Measurements from ENCODE around the gene SNAPC4. TPM values are rescaled to one million over a fixed set of nuclear protein-coding genes. Genes with fewer than 3 reads are reported as not detected.

Gene SNAPC4
- total and polyA plus RNA-seq, 9 of the 15 experiments (the other 6 are each of a cell fraction or from before 2014, with no cell fraction given): 0.21 to 21.8 (median 8.8) TPM

DNA sequence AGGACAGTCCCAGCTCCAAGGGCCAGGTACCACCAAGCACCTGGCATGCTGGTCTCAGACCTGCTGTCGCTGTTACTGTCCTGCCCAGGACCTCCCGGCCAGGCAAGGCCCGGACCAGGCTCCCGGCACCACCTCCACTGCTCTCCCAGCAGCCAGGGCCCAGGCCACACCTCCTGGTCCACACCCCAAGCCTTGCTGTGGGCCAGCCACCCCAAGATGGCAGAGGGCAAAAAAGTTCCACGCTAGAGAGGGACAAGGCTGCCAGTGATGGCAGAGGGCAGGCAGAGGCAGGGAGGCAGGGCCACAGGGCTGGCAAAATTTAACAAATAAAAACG, 37.6 kb downstream of the SNAPC4 start (continued):
- TF ChIP-seq, protein P1, sequence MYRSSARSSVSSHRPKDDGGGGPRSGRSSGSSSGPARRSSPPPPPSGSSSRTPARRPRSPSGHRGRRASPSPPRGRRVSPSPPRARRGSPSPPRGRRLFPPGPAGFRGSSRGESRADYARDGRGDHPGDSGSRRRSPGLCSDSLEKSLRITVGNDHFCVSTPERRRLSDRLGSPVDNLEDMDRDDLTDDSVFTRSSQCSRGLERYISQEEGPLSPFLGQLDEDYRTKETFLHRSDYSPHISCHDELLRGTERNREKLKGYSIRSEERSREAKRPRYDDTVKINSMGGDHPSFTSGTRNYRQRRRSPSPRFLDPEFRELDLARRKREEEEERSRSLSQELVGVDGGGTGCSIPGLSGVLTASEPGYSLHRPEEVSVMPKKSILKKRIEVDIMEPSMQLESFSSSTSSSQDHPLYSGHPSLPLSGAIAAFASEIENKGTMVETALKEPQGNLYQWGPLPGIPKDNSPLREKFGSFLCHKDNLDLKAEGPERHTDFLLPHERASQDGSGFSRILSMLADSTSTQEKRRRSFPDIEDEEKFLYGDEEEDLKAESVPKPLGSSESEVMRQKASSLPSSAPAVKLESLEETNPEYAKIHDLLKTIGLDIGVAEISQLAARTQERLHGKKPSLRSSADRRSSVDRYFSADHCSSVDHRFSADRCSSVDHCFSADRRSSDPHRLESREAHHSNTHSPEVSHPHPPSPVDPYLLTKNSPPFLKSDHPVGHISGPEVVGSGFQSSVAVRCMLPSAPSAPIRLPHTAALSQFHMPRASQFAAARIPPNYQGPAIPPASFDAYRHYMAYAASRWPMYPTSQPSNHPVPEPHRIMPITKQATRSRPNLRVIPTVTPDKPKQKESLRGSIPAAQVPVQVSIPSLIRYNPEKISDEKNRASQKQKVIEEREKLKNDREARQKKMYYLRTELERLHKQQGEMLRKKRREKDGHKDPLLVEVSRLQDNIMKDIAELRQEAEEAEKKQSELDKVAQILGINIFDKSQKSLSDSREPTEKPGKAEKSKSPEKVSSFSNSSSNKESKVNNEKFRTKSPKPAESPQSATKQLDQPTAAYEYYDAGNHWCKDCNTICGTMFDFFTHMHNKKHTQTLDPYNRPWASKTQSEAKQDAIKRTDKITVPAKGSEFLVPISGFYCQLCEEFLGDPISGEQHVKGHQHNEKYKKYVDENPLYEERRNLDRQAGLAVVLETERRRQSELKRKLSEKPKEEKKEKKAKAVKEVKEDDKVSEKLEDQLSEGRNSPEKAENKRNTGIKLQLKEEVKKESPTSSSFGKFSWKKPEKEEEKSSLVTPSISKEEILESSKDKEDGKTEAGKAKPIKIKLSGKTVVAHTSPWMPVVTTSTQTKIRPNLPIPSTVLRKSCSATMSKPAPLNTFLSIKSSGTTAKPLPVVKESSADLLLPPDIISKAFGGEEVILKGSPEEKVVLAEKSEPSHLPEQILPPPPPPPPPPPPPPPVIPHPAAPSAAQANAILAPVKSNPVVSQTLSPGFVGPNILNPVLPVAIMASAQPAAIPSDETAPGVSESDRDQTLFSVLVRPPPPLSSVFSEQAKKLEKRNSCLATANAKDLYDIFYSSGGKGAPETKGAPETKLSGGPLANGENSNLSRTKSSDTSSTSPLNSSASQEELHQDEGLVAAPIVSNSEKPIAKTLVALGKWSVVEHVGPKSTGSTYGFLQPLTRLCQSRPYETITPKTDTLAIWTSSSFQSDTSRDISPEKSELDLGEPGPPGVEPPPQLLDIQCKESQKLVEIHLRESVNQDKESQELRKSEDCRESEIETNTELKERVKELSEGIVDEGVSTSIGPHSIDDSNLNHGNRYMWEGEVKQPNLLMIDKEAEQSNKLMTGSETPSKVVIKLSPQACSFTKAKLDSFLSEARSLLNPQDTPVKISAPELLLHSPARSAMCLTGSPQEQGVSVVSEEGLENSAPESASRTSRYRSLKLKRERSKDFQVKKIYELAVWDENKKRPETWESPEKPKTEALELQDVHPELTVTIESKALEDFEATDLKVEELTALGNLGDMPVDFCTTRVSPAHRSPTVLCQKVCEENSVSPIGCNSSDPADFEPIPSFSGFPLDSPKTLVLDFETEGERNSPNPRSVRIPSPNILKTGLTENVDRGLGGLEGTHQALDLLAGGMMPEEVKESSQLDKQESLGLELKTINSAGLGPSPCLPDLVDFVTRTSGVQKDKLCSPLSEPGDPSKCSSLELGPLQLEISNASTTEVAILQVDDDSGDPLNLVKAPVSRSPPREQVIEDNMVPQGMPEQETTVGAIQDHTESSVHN (IDR thresholded peaks at IDR 0.05; ENCODE audit: borderline replicate concordance in 1 of 2, low read depth in 1 of 2): no peak
- peak; percentile 19 for TF ChIP-seq RBM22 (IDR thresholded peaks at IDR 0.05; ENCODE audit: low read depth, low read length, poor library complexity, severe bottlenecking)
- peak; percentile 75 for TF ChIP-seq POLR2G (IDR thresholded peaks at IDR 0.05; ENCODE audit: low read depth, low read length)
